Measurements from ENCODE around the gene CELA3B.
"Not testable (repeated sequence)": the region's sequence is repeated elsewhere in the genome, so short reads cannot be mapped to it uniquely, and the experiment has no call there.

Gene CELA3B

GRCh38 chr1:21974699-21975098, 2.1 kb upstream of the CELA3B start:
- not testable (repeated sequence) for DNase-seq (ENCODE audit: low read depth in 2 of 3, low spot score in 2 of 3)

GRCh38 chr1:21975296-21975695, 1.5 kb upstream of the CELA3B start:
- DNase-seq (ENCODE audit: low read depth in 2 of 3, low spot score in 2 of 3), result not testable (repeated sequence)

- not testable (repeated sequence) for DNase-seq (ENCODE audit: low read depth in 2 of 3, low spot score in 2 of 3)
These were observed 1.4 kb downstream of the CELA3B start for GRCh38 chr1:21978209-21978608.

DNA sequence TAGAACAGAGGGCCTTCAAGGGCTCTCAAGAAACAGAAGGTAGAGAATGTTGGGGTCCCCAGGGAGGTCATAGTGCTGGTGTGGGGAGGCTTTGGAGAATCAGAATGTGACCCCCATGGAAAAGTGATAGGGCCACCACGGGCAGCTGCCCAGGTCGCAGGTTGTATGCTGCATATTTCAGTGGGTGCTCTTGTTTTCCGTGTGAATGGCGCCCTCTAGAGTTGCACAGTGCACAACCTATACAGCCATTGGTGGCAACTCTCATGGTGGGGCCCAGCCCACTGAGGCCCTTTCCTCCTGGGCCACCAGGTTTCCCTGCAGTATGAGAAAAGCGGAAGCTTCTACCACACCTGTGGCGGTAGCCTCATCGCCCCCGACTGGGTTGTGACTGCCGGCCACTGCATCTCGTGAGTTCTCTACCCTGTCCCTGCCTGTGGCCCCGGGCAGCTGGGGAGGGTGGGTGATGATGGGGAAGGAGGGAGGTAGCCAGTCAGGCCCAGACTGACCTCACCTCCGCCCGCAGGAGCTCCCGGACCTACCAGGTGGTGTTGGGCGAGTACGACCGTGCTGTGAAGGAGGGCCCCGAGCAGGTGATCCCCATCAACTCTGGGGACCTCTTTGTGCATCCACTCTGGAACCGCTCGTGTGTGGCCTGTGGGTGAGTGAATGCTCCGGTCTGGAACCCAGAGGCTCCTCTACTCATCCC, 3.8 kb downstream of the CELA3B start:
- not testable (repeated sequence) for DNase-seq (ENCODE audit: low read depth in 2 of 3, low spot score in 2 of 3)

DNA sequence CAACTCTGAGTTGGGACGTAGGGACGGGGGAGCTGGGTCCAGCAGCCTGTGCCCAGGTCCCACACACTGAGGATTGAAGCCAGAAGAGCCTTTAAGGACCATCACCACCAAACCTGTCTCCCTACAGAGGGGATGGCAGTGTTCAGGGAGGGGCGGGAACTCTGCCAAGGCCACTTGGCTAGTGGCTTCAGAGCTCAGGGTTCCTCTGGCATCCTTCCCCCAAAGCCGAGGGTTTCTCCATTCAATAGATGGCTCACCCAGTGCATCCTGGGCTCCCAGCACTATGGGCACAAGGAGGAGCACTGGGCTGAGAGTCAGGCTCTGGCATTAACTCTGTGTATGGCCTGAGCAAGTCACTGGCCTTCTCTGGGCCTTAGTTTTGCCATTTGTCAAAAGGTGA, 4.4 kb downstream of the CELA3B start:
- DNase-seq (ENCODE audit: low read depth in 2 of 3, low spot score in 2 of 3), result not testable (repeated sequence)

DNA sequence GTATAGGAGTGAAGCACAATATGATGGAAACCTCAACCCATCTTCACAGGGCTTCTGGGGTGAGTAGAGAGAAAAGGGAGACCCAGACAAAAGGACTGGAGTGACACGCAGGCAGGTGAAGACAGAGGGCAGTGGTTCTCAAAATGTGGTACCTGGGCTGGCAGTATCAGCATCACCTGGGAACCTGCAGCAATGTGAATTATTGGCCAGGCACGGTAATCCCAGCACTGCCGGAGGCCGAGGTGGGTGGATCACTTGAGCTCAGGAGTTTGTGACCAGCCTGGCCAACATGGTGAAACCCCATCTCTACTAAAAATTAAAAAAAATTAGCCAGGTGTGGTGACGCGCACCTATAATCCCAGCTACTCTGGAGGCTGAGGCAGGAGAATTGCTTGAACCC, 5.3 kb downstream of the CELA3B start:
- DNase-seq (ENCODE audit: low read depth in 2 of 3, low spot score in 2 of 3), result not testable (repeated sequence)

- DNase-seq (ENCODE audit: low read depth in 2 of 3, low spot score in 2 of 3), result not testable (repeated sequence)
These were observed 6.7 kb downstream of the CELA3B start for GRCh38 chr1:21983539-21983938.

- not testable (repeated sequence) for DNase-seq (ENCODE audit: low read depth in 2 of 3, low spot score in 2 of 3)
These were observed 9.1 kb downstream of the CELA3B start for GRCh38 chr1:21985893-21986292.

- not testable (repeated sequence) for DNase-seq (ENCODE audit: low read depth in 2 of 3, low spot score in 2 of 3)
These were observed 9.6 kb downstream of the CELA3B start for GRCh38 chr1:21986386-21986785.

- not testable (repeated sequence) for DNase-seq (ENCODE audit: low read depth in 2 of 3, low spot score in 2 of 3)
These were observed 13.0 kb downstream of the CELA3B start for GRCh38 chr1:21989672-21990393.

GRCh38 chr1:21992186-21992585, 15.4 kb downstream of the CELA3B start:
- not testable (repeated sequence) for DNase-seq (ENCODE audit: low read depth in 2 of 3, low spot score in 2 of 3)

GRCh38 chr1:21994716-21995115, 17.9 kb downstream of the CELA3B start:
- DNase-seq (ENCODE audit: low read depth in 2 of 3, low spot score in 2 of 3), result not testable (repeated sequence)

GRCh38 chr1:21996663-21996970, 19.8 kb downstream of the CELA3B start:
- DNase-seq (ENCODE audit: low read depth in 2 of 3, low spot score in 2 of 3), result not testable (repeated sequence)

GRCh38 chr1:21997891-21998623, 21.2 kb downstream of the CELA3B start:
- DNase-seq (ENCODE audit: low read depth in 2 of 3, low spot score in 2 of 3), result not testable (repeated sequence)

GRCh38 chr1:21998624-21999294, 21.9 kb downstream of the CELA3B start:
- not testable (repeated sequence) for DNase-seq (ENCODE audit: low read depth in 2 of 3, low spot score in 2 of 3)

GRCh38 chr1:21999645-22000044, 22.8 kb downstream of the CELA3B start:
- not testable (repeated sequence) for DNase-seq (ENCODE audit: low read depth in 2 of 3, low spot score in 2 of 3)

DNA sequence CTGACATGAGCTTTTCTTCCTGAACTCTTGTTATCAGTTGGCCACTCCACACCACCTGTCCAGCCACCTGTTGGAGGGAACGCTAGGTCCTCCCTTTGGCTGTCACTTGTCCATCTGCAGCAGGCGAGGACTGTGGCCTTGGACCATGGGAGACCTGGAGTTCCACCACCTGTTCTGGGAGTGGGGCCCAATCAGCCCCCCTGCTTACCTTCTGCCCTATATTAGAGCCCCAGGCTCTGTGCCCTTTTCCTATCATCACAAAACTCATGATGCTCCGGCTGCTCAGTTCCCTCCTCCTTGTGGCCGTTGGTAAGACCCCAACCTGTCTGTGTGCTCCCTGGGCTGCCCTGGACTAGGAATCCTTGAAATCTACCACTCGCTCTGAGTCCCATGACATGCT, 24.6 kb downstream of the CELA3B start, which contains the start of gene CELA3A:
Gene CELA3A, plus strand, starts transcription at position 249 of the 400 bp plus-strand sequence. Its CDS starts 18 bp downstream, at position 267.
- DNase-seq (ENCODE audit: low read depth in 2 of 3, low spot score in 2 of 3), result no peak

DNA sequence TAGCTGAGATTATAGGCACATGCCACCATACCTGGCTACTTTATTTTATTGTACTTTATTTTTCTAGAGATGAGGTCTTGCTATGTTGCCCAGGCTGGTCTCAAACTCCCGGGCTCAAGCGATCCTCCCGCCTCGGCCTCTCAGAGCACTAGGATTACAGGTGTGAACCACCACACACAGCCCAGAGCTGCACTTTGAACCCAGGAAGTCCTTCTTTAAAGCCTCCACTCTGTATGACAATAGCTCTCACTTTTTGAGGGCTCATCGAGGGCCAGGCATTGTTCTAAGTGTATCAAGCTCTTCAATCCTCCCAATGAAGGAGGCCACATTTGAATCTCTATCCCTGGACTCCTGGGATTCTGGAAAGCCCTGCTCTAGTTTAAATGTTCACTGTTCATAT, 25.6 kb downstream of the CELA3B start:
- not testable (repeated sequence) for DNase-seq (ENCODE audit: low read depth in 2 of 3, low spot score in 2 of 3)

DNA sequence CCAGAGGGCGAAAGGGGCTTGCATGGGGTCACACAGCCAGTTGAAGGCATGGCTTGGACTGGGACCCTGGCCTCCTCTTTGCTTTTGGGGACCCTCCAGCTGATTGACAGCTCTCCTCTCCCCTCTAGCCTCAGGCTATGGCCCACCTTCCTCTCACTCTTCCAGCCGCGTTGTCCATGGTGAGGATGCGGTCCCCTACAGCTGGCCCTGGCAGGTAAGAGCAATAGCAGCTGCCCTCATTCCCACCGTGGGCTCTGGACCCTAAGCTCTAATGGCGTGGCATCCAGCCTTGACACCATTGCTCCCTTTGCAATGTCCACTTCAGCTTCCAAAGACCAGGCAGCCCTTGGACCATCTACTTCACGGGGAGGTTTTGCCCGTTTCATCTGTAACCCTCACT, 26.1 kb downstream of the CELA3B start:
- not testable (repeated sequence) for DNase-seq (ENCODE audit: low read depth in 2 of 3, low spot score in 2 of 3)

DNA sequence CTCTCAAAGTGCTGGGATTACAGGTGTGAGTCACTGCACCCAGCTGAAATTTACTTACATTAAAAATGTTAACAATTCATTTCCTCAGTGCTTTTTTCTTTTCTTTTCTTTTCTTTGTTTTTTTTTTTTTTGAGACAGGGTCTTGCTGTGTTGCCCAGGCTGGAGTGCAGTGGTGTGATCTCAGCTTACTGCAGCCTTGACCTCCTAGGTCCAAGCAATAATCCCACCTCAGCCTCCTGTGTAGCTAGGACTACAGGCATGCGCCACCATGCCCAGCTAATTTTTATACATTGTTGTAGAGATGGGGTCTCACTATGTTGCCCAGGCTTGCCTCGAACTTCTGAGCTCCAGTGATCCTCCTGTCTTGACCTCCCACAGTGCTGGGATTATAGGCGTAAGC, 27.1 kb downstream of the CELA3B start:
- not testable (repeated sequence) for DNase-seq (ENCODE audit: low read depth in 2 of 3, low spot score in 2 of 3)

Data from activated CD8-positive, alpha-beta memory T cell treated with anti-CD3 and anti-CD28 coated beads for 48 hours (primary cell).